Measurements from ENCODE around the gene ZNF513. TPM values are rescaled to one million over a fixed set of nuclear protein-coding genes. Genes with fewer than 3 reads are reported as not detected.

Gene ZNF513
- total RNA-seq, 2 experiments from 2014 or later: 15.6 to 16.7 TPM

- peaks cover 4% of the 10 kb centered on the region for H3K27me3 Mint-ChIP-seq
- peak; percentile 97 for DNase-seq
- CTCF ChIA-PET: interaction anchor here (0.8 to 4.3 kb wide), 9 partner anchors 10 to 310 kb away, joined by 3 to 33 read pairs (median 6); partner anchors contain the start of gene NRBP1
- peak within 1 kb of the TSS; percentile 82 for H3K4me3 Mint-ChIP-seq
- peak within 1 kb of the TSS; percentile 74 for H3K27ac Mint-ChIP-seq
- peaks cover 29% of the 10 kb centered on the region for H3K36me3 Mint-ChIP-seq (ENCODE audit: low read depth)
- POLR2A ChIA-PET: interaction anchor here (0.7 to 6.3 kb wide), 22 partner anchors 8 to 1164 kb away, joined by 3 to 155 read pairs (median 6); partner anchors contain the start of genes AGBL5, CCDC121, EIF2B4 and GPN1
- H3K9me3 Mint-ChIP-seq: no peaks in the 10 kb centered on the region
- peaks cover 45% of the 10 kb centered on the region for H3K4me1 Mint-ChIP-seq
Observed at GRCh38 chr2:27409321-27410073, 29.0 kb upstream of the ZNF513 start, which contains the start of gene PPM1G. Gene PPM1G (minus strand): TSS chr2:27409591. CDS start chr2:27409422, 169 bp downstream.

- no peak for DNase-seq
- Mint-ChIP-seq H3K27me3 (peaks cover 4% of the 10 kb centered on the region), H3K36me3 (ENCODE audit: low read depth) (peaks cover 35% of the 10 kb centered on the region), H3K4me3 (peak overlapping the region; percentile 82), H3K27ac (peak overlapping the region; percentile 74), H3K9me3 (no peaks in the 10 kb centered on the region), H3K4me1 (peaks cover 50% of the 10 kb centered on the region)
- ChIA-PET CTCF (interaction anchor here (0.8 to 4.3 kb wide), 7 partner anchors 10 to 275 kb away, joined by 3 to 33 read pairs (median 6); partner anchors contain the start of gene NRBP1), POLR2A (interaction anchor here (0.7 to 6.3 kb wide), 15 partner anchors 8 to 328 kb away, joined by 3 to 155 read pairs (median 9); partner anchors contain the start of genes CCDC121, EIF2B4, GPN1 and IFT172)
Observed at GRCh38 chr2:27408601-27409320, 28.2 kb upstream of the ZNF513 start.

GRCh38 chr2:27407798-27408491 lies 27.4 kb upstream of the ZNF513 start:
- Mint-ChIP-seq H3K4me1 (peaks cover 56% of the 10 kb centered on the region), H3K27me3 (peaks cover 4% of the 10 kb centered on the region)

GRCh38 chr2:27400348-27401135 lies 20.0 kb upstream of the ZNF513 start:
- H3K27me3 Mint-ChIP-seq: no peaks in the 10 kb centered on the region
- ChIA-PET POLR2A (interaction anchor here (0.6 to 2.5 kb wide), 6 partner anchors 9 to 30 kb away, joined by 3 to 11 read pairs (median 4); partner anchors contain the start of genes NRBP1, PPM1G and ZNF513), CTCF (interaction anchor here (0.9 to 1.6 kb wide), 3 partner anchors 10 to 29 kb away, joined by 3 to 5 read pairs (median 3); no protein-coding TSS in a partner anchor)
- H3K36me3 Mint-ChIP-seq (ENCODE audit: low read depth): peaks cover 54% of the 10 kb centered on the region
- H3K9me3 Mint-ChIP-seq: no peaks in the 10 kb centered on the region
- peak overlapping the region; percentile 79 for H3K27ac Mint-ChIP-seq
- H3K4me1 Mint-ChIP-seq: peaks cover 54% of the 10 kb centered on the region
- H3K4me3 Mint-ChIP-seq: no peak overlapping the region
- DNase-seq: no peak

More at GRCh38 chr2:27407798-27408491, 27.4 kb upstream of the ZNF513 start:
- H3K4me3 Mint-ChIP-seq: peak overlapping the region; percentile 82
- peak overlapping the region; percentile 58 for H3K27ac Mint-ChIP-seq
- H3K36me3 Mint-ChIP-seq (ENCODE audit: low read depth): peaks cover 41% of the 10 kb centered on the region
- DNase-seq: no peak
- POLR2A ChIA-PET: interaction anchor here (1.0 to 6.3 kb wide), 5 partner anchors 16 to 85 kb away, joined by 3 to 155 read pairs (median 5); partner anchors contain the start of genes MPV17 and NRBP1
- CTCF ChIA-PET: interaction anchor here (2.8 to 4.3 kb wide), 2 partner anchors 22 to 275 kb away, joined by 11 to 33 read pairs; partner anchors contain the start of gene NRBP1
- no peaks in the 10 kb centered on the region for H3K9me3 Mint-ChIP-seq

- peaks cover 48% of the 10 kb centered on the region for H3K36me3 Mint-ChIP-seq (ENCODE audit: low read depth)
- peak overlapping the region; percentile 35 for H3K27ac Mint-ChIP-seq
- peaks cover 49% of the 10 kb centered on the region for H3K4me1 Mint-ChIP-seq
- H3K4me3 Mint-ChIP-seq: no peak overlapping the region
- CTCF ChIA-PET: interaction anchor here (1.1 kb wide), 1 partner anchor 10 kb away, joined by 6 read pairs; the partner anchor contains the start of gene PPM1G
- H3K9me3 Mint-ChIP-seq: no peaks in the 10 kb centered on the region
- POLR2A ChIA-PET: interaction anchor here (1.3 kb wide), 1 partner anchor 42 kb away, joined by 3 read pairs; the partner anchor contains the start of gene GTF3C2
- no peak for DNase-seq
- no peaks in the 10 kb centered on the region for H3K27me3 Mint-ChIP-seq
Observed at GRCh38 chr2:27398962-27399361, 18.4 kb upstream of the ZNF513 start.

GRCh38 chr2:27393225-27393624 lies 12.7 kb upstream of the ZNF513 start:
- ChIA-PET CTCF (no interaction called here), POLR2A (no interaction called here)
- H3K27me3 Mint-ChIP-seq: no peaks in the 10 kb centered on the region
- H3K36me3 Mint-ChIP-seq (ENCODE audit: low read depth): peaks cover 47% of the 10 kb centered on the region
- DNase-seq: no peak
- peak overlapping the region; percentile 51 for H3K27ac Mint-ChIP-seq
- H3K4me1 Mint-ChIP-seq: peaks cover 50% of the 10 kb centered on the region
- no peak overlapping the region for H3K4me3 Mint-ChIP-seq
- H3K9me3 Mint-ChIP-seq: no peaks in the 10 kb centered on the region

GRCh38 chr2:27390822-27391679 lies 10.5 kb upstream of the ZNF513 start:
- H3K4me1 Mint-ChIP-seq: peaks cover 41% of the 10 kb centered on the region
- peaks cover 39% of the 10 kb centered on the region for H3K36me3 Mint-ChIP-seq (ENCODE audit: low read depth)
- ChIA-PET CTCF (interaction anchor here (0.8 to 2.0 kb wide), 4 partner anchors 10 to 38 kb away, joined by 3 to 7 read pairs (median 6); partner anchors contain the start of genes NRBP1, PPM1G and ZNF513), POLR2A (interaction anchor here (0.7 to 2.6 kb wide), 11 partner anchors 9 to 238 kb away, joined by 3 to 17 read pairs (median 4); partner anchors contain the start of genes CCDC121, GPN1, PPM1G and SNX17)
- H3K4me3 Mint-ChIP-seq: peak overlapping the region; percentile 38
- no peaks in the 10 kb centered on the region for H3K27me3 Mint-ChIP-seq
- no peak for DNase-seq
- H3K27ac Mint-ChIP-seq: peak overlapping the region; percentile 90
- no peaks in the 10 kb centered on the region for H3K9me3 Mint-ChIP-seq

- Mint-ChIP-seq H3K9me3 (no peaks in the 10 kb centered on the region), H3K27ac (peak overlapping the region; percentile 88), H3K4me1 (peaks cover 37% of the 10 kb centered on the region), H3K4me3 (peak overlapping the region; percentile 87), H3K36me3 (ENCODE audit: low read depth) (peaks cover 74% of the 10 kb centered on the region), H3K27me3 (no peaks in the 10 kb centered on the region)
- POLR2A ChIA-PET: interaction anchor here (1.2 to 5.1 kb wide), 5 partner anchors 10 to 247 kb away, joined by 5 to 96 read pairs (median 24); partner anchors contain the start of genes CCDC121, EIF2B4, GPN1 and NRBP1
- CTCF ChIA-PET: interaction anchor here (0.9 to 3.4 kb wide), 2 partner anchors 12 to 302 kb away, joined by 3 to 14 read pairs; no protein-coding TSS in a partner anchor
- DNase-seq: no peak
Observed at GRCh38 chr2:27381577-27382181, 1.1 kb upstream of the ZNF513 start.

- Mint-ChIP-seq H3K36me3 (ENCODE audit: low read depth) (peaks cover 82% of the 10 kb centered on the region), H3K27me3 (no peaks in the 10 kb centered on the region), H3K27ac (peak overlapping the region; percentile 92), H3K9me3 (no peaks in the 10 kb centered on the region), H3K4me3 (peak overlapping the region; percentile 87), H3K4me1 (peaks cover 37% of the 10 kb centered on the region)
- ChIA-PET POLR2A (interaction anchor here (0.6 to 5.1 kb wide), 18 partner anchors 10 to 404 kb away, joined by 3 to 96 read pairs (median 6); partner anchors contain the start of genes CCDC121, EIF2B4, GPN1 and GTF3C2), CTCF (interaction anchor here (0.6 to 3.4 kb wide), 7 partner anchors 9 to 303 kb away, joined by 3 to 14 read pairs (median 6); partner anchors contain the start of genes EIF2B4, GTF3C2 and SNX17)
- DNase-seq: peak; percentile 72
Observed at GRCh38 chr2:27379836-27380625, 503 bp downstream of the ZNF513 start.
